HEK293 (cell line): Measurements from ENCODE around the gene ARMS2.

Experiments
- CTCF ChIA-PET: fragments of 350-600 bp; formaldehyde crosslinking; extraction: SDS; loops from one replicate; lab custom pipeline; 2021; ENCODE audit warnings: antibody characterized with exemption; lab: Yijun Ruan, JAX
- POLR2A ChIA-PET: fragments of 300-600 bp; formaldehyde crosslinking; extraction: SDS; loops from one replicate; lab custom pipeline; 2020; ENCODE audit warnings: antibody characterized with exemption, inconsistent platforms; lab: Yijun Ruan, JAX
- H3K27ac ChIP-seq: fragments of 200-500 bp; sonication (Bioruptor generic); 2 replicates; pipeline ENCODE4 v1.5.1; 2014; ENCODE audit warnings: low read depth, low read length, control low read depth, inconsistent platforms; ENCODE audit errors: extremely low read depth
- H3K36me3 ChIP-seq, 2 experiments: fragments of 200-500 bp in 1 of 2; sonication (Bioruptor generic) in 1 of 2; 1 replicate in 1 of 2; 2 replicates in 1 of 2; pipeline ENCODE4 v1.5.1; 2014 to 2017; ENCODE audit warnings: inconsistent platforms in 2 of 2, low read length in 2 of 2; ENCODE audit not compliant: control insufficient read depth in 2 of 2, insufficient read depth in 1 of 2
- H3K4me1 ChIP-seq: fragments of 200-500 bp; sonication (Bioruptor generic); 2 replicates; pipeline ENCODE4 v1.5.1; 2014; ENCODE audit warnings: mild to moderate bottlenecking, low read length, inconsistent platforms; ENCODE audit not compliant: control insufficient read depth, insufficient read depth
- H3K4me3 ChIP-seq: 2 replicates; pipeline ENCODE4 v1.5.1; 2011; ENCODE audit warnings: low read depth, mild to moderate bottlenecking, control low read depth, low read length, moderate library complexity
- H3K9me3 ChIP-seq: fragments of 200-500 bp; sonication (Bioruptor generic); 2 replicates; pipeline ENCODE4 v1.5.1; 2014; ENCODE audit warnings: low read depth, low read length, inconsistent platforms; ENCODE audit not compliant: control insufficient read depth, insufficient read depth
- BCL11B ChIP-seq: fragments of 450-650 bp; formaldehyde crosslinking; IDR thresholded peaks from 2 replicates; pipeline ENCODE4 v1.5.1; 2016; ENCODE audit warnings: low read depth, missing biosample characterization, missing genetic modification characterization
- GLI4 ChIP-seq: fragments of 450-650 bp; formaldehyde crosslinking; IDR thresholded peaks from 2 replicates; pipeline ENCODE4 v1.5.1; 2016; ENCODE audit warnings: missing biosample characterization, missing genetic modification characterization
- GLIS1 ChIP-seq: fragments of 450-650 bp; formaldehyde crosslinking; IDR thresholded peaks from 2 replicates; pipeline ENCODE4 v1.5.1; 2016; ENCODE audit warnings: missing biosample characterization, missing genetic modification characterization
- GLIS2 ChIP-seq: fragments of 450-650 bp; formaldehyde crosslinking; IDR thresholded peaks from 2 replicates; pipeline ENCODE4 v1.5.1; 2016; ENCODE audit warnings: missing biosample characterization, missing genetic modification characterization
- MYNN ChIP-seq: fragments of 450-650 bp; formaldehyde crosslinking; IDR thresholded peaks from 2 replicates; pipeline ENCODE4 v1.5.1; 2016; ENCODE audit warnings: missing biosample characterization, missing genetic modification characterization, borderline replicate concordance
- OSR2 ChIP-seq: fragments of 450-650 bp; formaldehyde crosslinking; IDR thresholded peaks from 2 replicates; pipeline ENCODE4 v1.5.1; 2016; ENCODE audit warnings: missing biosample characterization, missing genetic modification characterization
- SALL2 ChIP-seq: fragments of 450-650 bp; formaldehyde crosslinking; IDR thresholded peaks from 2 replicates; pipeline ENCODE4 v1.5.0; 2017; ENCODE audit warnings: missing biosample characterization, mild to moderate bottlenecking, missing genetic modification characterization, borderline replicate concordance
- SETDB1 ChIP-seq: IDR thresholded peaks from one replicate; pipeline ENCODE4 v1.6.1; 2017; ENCODE audit warnings: mild to moderate bottlenecking, low read length, moderate library complexity, mixed read lengths; ENCODE audit not compliant: insufficient read length
- ZBTB8A ChIP-seq: fragments of 450-650 bp; formaldehyde crosslinking; IDR thresholded peaks from 2 replicates; pipeline ENCODE4 v1.5.1; 2016; ENCODE audit warnings: missing biosample characterization, missing genetic modification characterization
- ZFP37 ChIP-seq: fragments of 450-650 bp; formaldehyde crosslinking; IDR thresholded peaks from 2 replicates; pipeline ENCODE4 v1.5.1; 2016; ENCODE audit warnings: missing biosample characterization, missing genetic modification characterization
- ZNF121 ChIP-seq: fragments of 450-650 bp; formaldehyde crosslinking; IDR thresholded peaks from 2 replicates; pipeline ENCODE4 v1.5.1; 2016; ENCODE audit warnings: missing biosample characterization, missing genetic modification characterization
- ZNF157 ChIP-seq: fragments of 450-650 bp; formaldehyde crosslinking; IDR thresholded peaks from 2 replicates; pipeline ENCODE4 v1.5.1; 2016; ENCODE audit warnings: missing biosample characterization, missing genetic modification characterization
- ZNF174 ChIP-seq: fragments of 450-650 bp; formaldehyde crosslinking; IDR thresholded peaks from 2 replicates; pipeline ENCODE4 v1.5.0; 2017; ENCODE audit warnings: missing biosample characterization, mild to moderate bottlenecking, missing genetic modification characterization
- ZNF175 ChIP-seq: fragments of 450-650 bp; formaldehyde crosslinking; IDR thresholded peaks from 2 replicates; pipeline ENCODE4 v1.5.1; 2016; ENCODE audit warnings: missing biosample characterization, missing genetic modification characterization
- ZNF184 ChIP-seq: fragments of 450-650 bp; IDR thresholded peaks from 2 replicates; pipeline ENCODE4 v1.5.1; 2018; ENCODE audit warnings: missing biosample characterization, mild to moderate bottlenecking, missing genetic modification characterization
- ZNF530 ChIP-seq: fragments of 450-650 bp; formaldehyde crosslinking; IDR thresholded peaks from 2 replicates; pipeline ENCODE4 v1.5.1; 2016; ENCODE audit warnings: low read depth, missing biosample characterization, missing genetic modification characterization
- ZNF571 ChIP-seq: fragments of 450-650 bp; formaldehyde crosslinking; IDR thresholded peaks from 2 replicates; pipeline ENCODE4 v1.5.0; 2017; ENCODE audit warnings: missing biosample characterization, missing genetic modification characterization
- ZNF837 ChIP-seq: fragments of 450-650 bp; formaldehyde crosslinking; IDR thresholded peaks from 2 replicates; pipeline ENCODE4 v1.5.1; 2016; ENCODE audit warnings: missing biosample characterization, missing genetic modification characterization
- ZXDB ChIP-seq: fragments of 450-650 bp; formaldehyde crosslinking; IDR thresholded peaks from 2 replicates; pipeline ENCODE4 v1.5.1; 2016; ENCODE audit warnings: missing biosample characterization, missing genetic modification characterization
- TF ChIP-seq, protein P1 (sequence below): fragments of 450-650 bp; formaldehyde crosslinking; IDR thresholded peaks from 2 replicates; pipeline ENCODE4 v1.5.1; 2017; ENCODE audit warnings: missing biosample characterization, missing genetic modification characterization
- TF ChIP-seq, protein P2 (sequence below): fragments of 450-650 bp; formaldehyde crosslinking; IDR thresholded peaks from 2 replicates; pipeline ENCODE4 v1.5.1; 2016; ENCODE audit warnings: missing biosample characterization, missing genetic modification characterization
- TF ChIP-seq, protein P3 (sequence below): fragments of 450-650 bp; formaldehyde crosslinking; optimal IDR thresholded peaks from 2 replicates; pipeline ENCODE3; 2016; ENCODE audit warnings: missing biosample characterization, mild to moderate bottlenecking, missing genetic modification characterization

ARMS2 gene

DNA sequence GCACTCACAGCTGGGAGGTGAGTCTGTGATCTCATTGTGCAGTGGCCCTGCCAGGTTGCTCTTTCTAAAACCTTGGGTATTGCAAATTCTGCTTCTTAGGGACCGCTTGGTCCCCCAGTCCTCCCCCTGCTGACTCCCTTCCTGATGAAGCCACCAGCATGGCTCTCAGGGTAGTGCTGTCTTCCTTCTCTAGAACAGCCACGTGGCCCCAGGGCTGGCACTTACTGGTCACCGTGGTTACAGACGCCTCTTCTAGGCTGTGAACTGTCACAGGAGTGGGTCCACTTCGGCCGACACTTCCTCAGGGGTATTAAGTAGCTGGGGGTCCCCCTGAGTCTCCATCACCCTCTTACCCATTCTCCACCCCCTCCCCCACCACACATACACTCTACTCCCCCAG lies 4.2 kb downstream of the ARMS2 start:
- Histone ChIP-seq H3K9me3 (no peaks in the 10 kb centered on the region), H3K27ac (no peak overlapping the region), H3K4me3 (no peak overlapping the region), H3K4me1 (peaks cover 2% of the 10 kb centered on the region; the same call in 1 of the 2 replicates), H3K36me3 (no peaks in the 10 kb centered on the region)
- ChIA-PET POLR2A (no interaction called here), CTCF (interaction anchor here (0.7 to 1.4 kb wide), 3 partner anchors 23 to 723 kb away, joined by 3 read pairs; no protein-coding TSS in a partner anchor)
- TF ChIP-seq ZXDB (tag by site-specific recombination) (no peak), ZNF174 (tag by site-specific recombination) (no peak), ZNF571 (tag by site-specific recombination) (no peak), ZNF184 (tag by site-specific recombination) (no peak)
- TF ChIP-seq, protein P1, sequence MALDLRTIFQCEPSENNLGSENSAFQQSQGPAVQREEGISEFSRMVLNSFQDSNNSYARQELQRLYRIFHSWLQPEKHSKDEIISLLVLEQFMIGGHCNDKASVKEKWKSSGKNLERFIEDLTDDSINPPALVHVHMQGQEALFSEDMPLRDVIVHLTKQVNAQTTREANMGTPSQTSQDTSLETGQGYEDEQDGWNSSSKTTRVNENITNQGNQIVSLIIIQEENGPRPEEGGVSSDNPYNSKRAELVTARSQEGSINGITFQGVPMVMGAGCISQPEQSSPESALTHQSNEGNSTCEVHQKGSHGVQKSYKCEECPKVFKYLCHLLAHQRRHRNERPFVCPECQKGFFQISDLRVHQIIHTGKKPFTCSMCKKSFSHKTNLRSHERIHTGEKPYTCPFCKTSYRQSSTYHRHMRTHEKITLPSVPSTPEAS, result no peak

DNA sequence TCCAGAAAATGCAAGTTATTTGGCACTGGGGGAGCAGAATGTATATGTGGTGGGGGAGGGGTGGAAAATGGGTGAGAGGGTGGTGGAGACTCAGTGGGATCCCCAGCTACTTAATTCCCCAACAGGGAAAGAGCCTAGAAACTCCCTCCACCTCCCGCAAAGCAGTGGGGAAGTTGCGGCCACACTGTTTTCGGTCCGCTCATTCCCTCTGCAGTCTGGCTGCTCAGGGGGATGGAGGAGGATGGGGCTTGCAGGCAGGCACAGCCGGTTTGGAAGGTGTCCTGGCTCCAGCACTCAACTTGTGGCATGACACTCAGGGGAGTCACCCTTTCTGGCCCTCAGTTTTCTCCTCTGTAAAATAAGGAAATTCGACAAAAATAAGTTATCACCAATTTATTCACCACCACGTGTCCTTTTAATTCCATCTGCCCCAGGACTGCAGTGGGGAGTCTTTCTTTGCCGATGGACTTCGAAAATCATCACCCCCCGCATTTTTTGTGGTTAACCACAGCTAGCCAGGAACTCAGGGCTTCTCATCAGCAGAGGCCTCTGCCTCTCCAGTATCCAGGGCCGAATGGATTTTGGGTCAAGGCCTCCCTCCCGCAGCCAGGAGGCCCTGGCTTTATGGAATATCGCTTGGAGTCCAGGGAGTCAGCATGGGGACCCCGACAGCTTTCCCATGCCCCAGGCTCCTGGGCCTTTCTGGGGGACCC lies 5.3 kb downstream of the ARMS2 start:
- H3K4me3 ChIP-seq, result no peak overlapping the region
- TF ChIP-seq, protein P2, sequence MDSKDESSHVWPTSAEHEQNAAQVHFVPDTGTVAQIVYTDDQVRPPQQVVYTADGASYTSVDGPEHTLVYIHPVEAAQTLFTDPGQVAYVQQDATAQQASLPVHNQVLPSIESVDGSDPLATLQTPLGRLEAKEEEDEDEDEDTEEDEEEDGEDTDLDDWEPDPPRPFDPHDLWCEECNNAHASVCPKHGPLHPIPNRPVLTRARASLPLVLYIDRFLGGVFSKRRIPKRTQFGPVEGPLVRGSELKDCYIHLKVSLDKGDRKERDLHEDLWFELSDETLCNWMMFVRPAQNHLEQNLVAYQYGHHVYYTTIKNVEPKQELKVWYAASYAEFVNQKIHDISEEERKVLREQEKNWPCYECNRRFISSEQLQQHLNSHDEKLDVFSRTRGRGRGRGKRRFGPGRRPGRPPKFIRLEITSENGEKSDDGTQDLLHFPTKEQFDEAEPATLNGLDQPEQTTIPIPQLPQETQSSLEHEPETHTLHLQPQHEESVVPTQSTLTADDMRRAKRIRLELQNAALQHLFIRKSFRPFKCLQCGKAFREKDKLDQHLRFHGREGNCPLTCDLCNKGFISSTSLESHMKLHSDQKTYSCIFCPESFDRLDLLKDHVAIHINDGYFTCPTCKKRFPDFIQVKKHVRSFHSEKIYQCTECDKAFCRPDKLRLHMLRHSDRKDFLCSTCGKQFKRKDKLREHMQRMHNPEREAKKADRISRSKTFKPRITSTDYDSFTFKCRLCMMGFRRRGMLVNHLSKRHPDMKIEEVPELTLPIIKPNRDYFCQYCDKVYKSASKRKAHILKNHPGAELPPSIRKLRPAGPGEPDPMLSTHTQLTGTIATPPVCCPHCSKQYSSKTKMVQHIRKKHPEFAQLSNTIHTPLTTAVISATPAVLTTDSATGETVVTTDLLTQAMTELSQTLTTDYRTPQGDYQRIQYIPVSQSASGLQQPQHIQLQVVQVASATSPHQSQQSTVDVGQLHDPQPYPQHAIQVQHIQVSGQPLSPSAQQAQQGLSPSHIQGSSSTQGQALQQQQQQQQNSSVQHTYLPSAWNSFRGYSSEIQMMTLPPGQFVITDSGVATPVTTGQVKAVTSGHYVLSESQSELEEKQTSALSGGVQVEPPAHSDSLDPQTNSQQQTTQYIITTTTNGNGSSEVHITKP (tag by site-specific recombination), result peak; percentile 97
- no peak for TF ChIP-seq ZNF157 (tag by site-specific recombination)
- H3K36me3 ChIP-seq, result no peaks in the 10 kb centered on the region
- POLR2A ChIA-PET, result no interaction called here
- H3K27ac ChIP-seq, result no peak overlapping the region
- H3K9me3 ChIP-seq, result no peaks in the 10 kb centered on the region
- H3K4me1 ChIP-seq, result peaks cover 2% of the 10 kb centered on the region; the same call in 1 of the 2 replicates
- CTCF ChIA-PET, result no interaction called here

DNA sequence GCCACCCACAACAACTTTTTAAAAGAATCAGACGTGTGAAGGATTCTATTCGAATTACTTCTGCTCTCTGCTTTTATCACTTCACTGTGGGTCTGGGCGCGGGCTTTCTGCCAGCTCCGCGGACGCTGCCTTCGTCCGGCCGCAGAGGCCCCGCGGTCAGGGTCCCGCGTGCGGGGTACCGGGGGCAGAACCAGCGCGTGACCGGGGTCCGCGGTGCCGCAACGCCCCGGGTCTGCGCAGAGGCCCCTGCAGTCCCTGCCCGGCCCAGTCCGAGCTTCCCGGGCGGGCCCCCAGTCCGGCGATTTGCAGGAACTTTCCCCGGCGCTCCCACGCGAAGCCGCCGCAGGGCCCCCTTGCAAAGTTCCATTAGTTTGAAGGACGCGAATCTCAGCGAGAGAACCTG lies 6.4 kb downstream of the ARMS2 start:
- peak overlapping the region; percentile 39 for H3K4me3 ChIP-seq
- POLR2A ChIA-PET, result no interaction called here
- peaks cover 2% of the 10 kb centered on the region; the same call in 1 of the 2 replicates for H3K4me1 ChIP-seq
- TF ChIP-seq OSR2 (no peak), ZBTB8A (tag by site-specific recombination) (0 out of 2 replicates have a peak, but pooled peaks have one; percentile 11), GLIS2 (tag by site-specific recombination) (peak; percentile 40; the same call in 1 of the 2 replicates), ZNF837 (no peak), SETDB1 (no peak), ZNF530 (tag by site-specific recombination) (no peak), ZNF121 (tag by site-specific recombination) (no peak), GLIS1 (tag by site-specific recombination) (no peak), ZNF175 (tag by site-specific recombination) (no peak), ZFP37 (tag by site-specific recombination) (no peak), MYNN (tag by site-specific recombination) (no peak), BCL11B (tag by site-specific recombination) (no peak), SALL2 (tag by site-specific recombination) (no peak), GLI4 (tag by site-specific recombination) (no peak)
- TF ChIP-seq, protein P3, sequence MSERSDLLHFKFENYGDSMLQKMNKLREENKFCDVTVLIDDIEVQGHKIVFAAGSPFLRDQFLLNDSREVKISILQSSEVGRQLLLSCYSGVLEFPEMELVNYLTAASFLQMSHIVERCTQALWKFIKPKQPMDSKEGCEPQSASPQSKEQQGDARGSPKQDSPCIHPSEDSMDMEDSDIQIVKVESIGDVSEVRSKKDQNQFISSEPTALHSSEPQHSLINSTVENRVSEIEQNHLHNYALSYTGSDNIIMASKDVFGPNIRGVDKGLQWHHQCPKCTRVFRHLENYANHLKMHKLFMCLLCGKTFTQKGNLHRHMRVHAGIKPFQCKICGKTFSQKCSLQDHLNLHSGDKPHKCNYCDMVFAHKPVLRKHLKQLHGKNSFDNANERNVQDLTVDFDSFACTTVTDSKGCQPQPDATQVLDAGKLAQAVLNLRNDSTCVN, result peak; percentile 30
- CTCF ChIA-PET, result no interaction called here
- peak overlapping the region; percentile 37; the same call in 1 of the 2 replicates for H3K27ac ChIP-seq
- no peaks in the 10 kb centered on the region for H3K36me3 ChIP-seq
- H3K9me3 ChIP-seq, result no peaks in the 10 kb centered on the region
